Right lobe of liver (tissue), 6 donors: ENCODE data around the gene RELL2. TPM values are rescaled to one million over a fixed set of nuclear protein-coding genes. Genes with fewer than 3 reads are reported as not detected.

Experiments
- ATAC-seq, 4 donors: fragments of 200-7000 bp; cut with Tn5 transposase; one replicate each; pipeline ENCODE4 v1.9.1; 2020; ENCODE audit warnings: mild to moderate bottlenecking in 4 of 4, moderate library complexity in 4 of 4
- DNase-seq, 3 donors: peaks; one replicate each; pipeline ENCODE4 v3.0.0-alpha.2; 2020
- H3K27ac ChIP-seq, 3 donors: fragments of 200-600 bp; one replicate each; pipeline ENCODE4 v1.8.0; 2022
- H3K27me3 ChIP-seq, 2 donors: fragments of 200-600 bp; one replicate each; pipeline ENCODE4 v1.8.0; 2022
- H3K36me3 ChIP-seq, 4 donors: fragments of 200-600 bp; sonication (generic) in 1 of 4; one replicate each; pipeline versions ENCODE4 v1.5.1 to v1.8.0; 2017 to 2022; ENCODE audit warnings: control low read depth in 1 of 4
- H3K4me1 ChIP-seq, 4 donors: fragments of 200-600 bp; sonication (generic) in 1 of 4; one replicate each; pipeline versions ENCODE4 v1.5.1 to v1.8.0; 2017 to 2022; ENCODE audit warnings: control low read depth in 1 of 4
- H3K4me3 ChIP-seq, 3 donors: fragments of 200-600 bp; one replicate each; pipeline ENCODE4 v1.8.0; 2022
- H3K9me3 ChIP-seq, 4 donors: fragments of 200-600 bp; sonication (generic) in 1 of 4; one replicate each; pipeline versions ENCODE4 v1.5.1 to v1.8.0; 2017 to 2022; ENCODE audit warnings: control low read depth in 1 of 4
- POLR2A ChIP-seq: fragments of 450-650 bp; IDR thresholded peaks from one replicate; pipeline ENCODE4 v1.6.1; 2017; ENCODE audit warnings: antibody characterized with exemption, mild to moderate bottlenecking
- WGBS: methylation state at CpG from one replicate; pipeline ENCODE4 v1.1.6; 2018; ENCODE audit warnings: low coverage, low lambda C conversion rate; ENCODE audit not compliant: insufficient coverage; ENCODE audit errors: missing lambda C conversion rate; 5-methylcytosine and 5-hydroxymethylcytosine counted together
- intact Hi-C, 2 donors: fragments of 100-400 bp; cut with DNase I; formaldehyde crosslinking; loops; one replicate each; pipeline versions ENCODE4 v1.11.2 to v1.14.1; 2022
- total RNA-seq, 6 experiments: library from RNA; depleted of rRNA in 2 of 6; stranded (reverse); fragments of >200 nt in 2 of 6; fragmentation: NEBNext Ultra II Directional in 3 of 6; extraction: Animal tissue kit (Norgen Biotek cat#: 25700) in 3 of 6; gene quantifications; one replicate each; pipeline versions ENCODE4 v1.1.0 to v1.2.4, GENCODE V29; 2016 to 2023
- TF ChIP-seq, protein P1 (sequence below), 4 donors: fragments of 200-600 bp in 3 of 4; fragments of 450-650 bp in 1 of 4; IDR thresholded peaks; one replicate each; pipeline versions ENCODE4 v1.5.1 to v1.8.0; 2016 to 2022; ENCODE audit warnings: antibody characterized with exemption in 4 of 4, mild to moderate bottlenecking in 2 of 4
- donor health status: DM: no; HTN: yes; CAD: no.
- donor health status: DM: no; HTN: no; CAD: no.
- donor health status: DM: no; HTN: no; CAD: no.
- donor health status: DM: no; HTN: yes; CAD: no.
- donor health status: DM: no; HTN: yes; CAD: no.

The RELL2 gene
- total RNA-seq, 6 experiments from 2014 or later = 0.53 to 2.6 (median 1.2) TPM

DNA sequence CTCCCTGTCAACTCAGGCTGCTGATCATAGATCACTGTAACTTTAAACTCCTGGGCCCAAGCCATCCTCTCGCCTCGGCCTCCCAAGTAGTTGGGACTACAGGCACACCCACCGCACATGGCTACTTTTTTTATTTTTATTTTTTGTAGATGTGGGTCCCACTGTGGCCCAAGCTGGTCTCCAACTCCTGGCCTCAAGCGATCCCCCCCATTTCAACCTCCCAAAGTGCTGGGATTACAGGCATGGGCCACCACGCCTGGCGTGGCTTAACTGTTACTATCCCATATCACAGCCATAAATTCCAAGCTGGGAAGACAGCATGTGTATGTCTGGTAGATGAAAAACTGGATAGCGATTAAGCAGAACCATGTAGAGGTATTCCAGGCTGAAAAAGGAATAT is 1.2 kb upstream of the RELL2 start:
- no peak for ATAC-seq
- TF ChIP-seq, protein P1, sequence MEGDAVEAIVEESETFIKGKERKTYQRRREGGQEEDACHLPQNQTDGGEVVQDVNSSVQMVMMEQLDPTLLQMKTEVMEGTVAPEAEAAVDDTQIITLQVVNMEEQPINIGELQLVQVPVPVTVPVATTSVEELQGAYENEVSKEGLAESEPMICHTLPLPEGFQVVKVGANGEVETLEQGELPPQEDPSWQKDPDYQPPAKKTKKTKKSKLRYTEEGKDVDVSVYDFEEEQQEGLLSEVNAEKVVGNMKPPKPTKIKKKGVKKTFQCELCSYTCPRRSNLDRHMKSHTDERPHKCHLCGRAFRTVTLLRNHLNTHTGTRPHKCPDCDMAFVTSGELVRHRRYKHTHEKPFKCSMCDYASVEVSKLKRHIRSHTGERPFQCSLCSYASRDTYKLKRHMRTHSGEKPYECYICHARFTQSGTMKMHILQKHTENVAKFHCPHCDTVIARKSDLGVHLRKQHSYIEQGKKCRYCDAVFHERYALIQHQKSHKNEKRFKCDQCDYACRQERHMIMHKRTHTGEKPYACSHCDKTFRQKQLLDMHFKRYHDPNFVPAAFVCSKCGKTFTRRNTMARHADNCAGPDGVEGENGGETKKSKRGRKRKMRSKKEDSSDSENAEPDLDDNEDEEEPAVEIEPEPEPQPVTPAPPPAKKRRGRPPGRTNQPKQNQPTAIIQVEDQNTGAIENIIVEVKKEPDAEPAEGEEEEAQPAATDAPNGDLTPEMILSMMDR (IDR thresholded peaks at IDR 0.05) = no peak
- no peak for TF ChIP-seq POLR2A
- Histone ChIP-seq H3K9me3 (no peaks in the 10 kb centered on the region), H3K27ac (peak overlapping the region in 1 of 3 donors; percentile 66), H3K4me1 (peaks cover 0 to 23% (median 5%) of the 10 kb centered on the region in 4 donors), H3K36me3 (no peaks in the 10 kb centered on the region), H3K27me3 (no peaks in the 10 kb centered on the region), H3K4me3 (peak overlapping the region; percentile 79 to 95 (median 87))
- no peak for DNase-seq
- WGBS = 68% methylated on average over 7 of the region's 7 CpGs
- intact Hi-C loops = no loop called here

DNA sequence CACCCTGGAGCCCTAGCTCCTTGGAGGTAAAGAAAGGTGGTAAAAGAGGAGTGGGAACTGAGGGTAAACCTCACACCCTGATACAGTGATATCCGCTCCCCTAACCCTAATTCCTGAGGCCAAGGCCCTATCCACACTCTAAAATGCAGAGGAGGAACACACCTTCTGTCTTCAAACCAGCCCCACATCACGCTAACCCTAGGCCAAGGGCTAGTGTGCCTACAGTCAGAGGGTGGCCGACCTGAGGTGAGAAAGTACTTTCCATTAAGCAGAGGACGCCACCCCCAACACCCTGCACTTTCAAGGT is 738 bp upstream of the RELL2 start:
- H3K27me3 ChIP-seq = no peaks in the 10 kb centered on the region
- H3K9me3 ChIP-seq = no peaks in the 10 kb centered on the region
- H3K4me1 ChIP-seq = peaks cover 0 to 19% (median 5%) of the 10 kb centered on the region in 4 donors
- WGBS = 3% methylated on average over 3 of the region's 4 CpGs
- intact Hi-C loops = no loop called here
- DNase-seq (no peak), ATAC-seq (peak in 1 of 4 donors; percentile 9)
- peak overlapping the region; percentile 79 to 95 (median 87) for H3K4me3 ChIP-seq
- no peaks in the 10 kb centered on the region for H3K36me3 ChIP-seq
- TF ChIP-seq, protein P1 (IDR thresholded peaks at IDR 0.05) = no peak
- TF ChIP-seq POLR2A = no peak
- H3K27ac ChIP-seq = peak overlapping the region; percentile 65 to 83 (median 66)

DNA sequence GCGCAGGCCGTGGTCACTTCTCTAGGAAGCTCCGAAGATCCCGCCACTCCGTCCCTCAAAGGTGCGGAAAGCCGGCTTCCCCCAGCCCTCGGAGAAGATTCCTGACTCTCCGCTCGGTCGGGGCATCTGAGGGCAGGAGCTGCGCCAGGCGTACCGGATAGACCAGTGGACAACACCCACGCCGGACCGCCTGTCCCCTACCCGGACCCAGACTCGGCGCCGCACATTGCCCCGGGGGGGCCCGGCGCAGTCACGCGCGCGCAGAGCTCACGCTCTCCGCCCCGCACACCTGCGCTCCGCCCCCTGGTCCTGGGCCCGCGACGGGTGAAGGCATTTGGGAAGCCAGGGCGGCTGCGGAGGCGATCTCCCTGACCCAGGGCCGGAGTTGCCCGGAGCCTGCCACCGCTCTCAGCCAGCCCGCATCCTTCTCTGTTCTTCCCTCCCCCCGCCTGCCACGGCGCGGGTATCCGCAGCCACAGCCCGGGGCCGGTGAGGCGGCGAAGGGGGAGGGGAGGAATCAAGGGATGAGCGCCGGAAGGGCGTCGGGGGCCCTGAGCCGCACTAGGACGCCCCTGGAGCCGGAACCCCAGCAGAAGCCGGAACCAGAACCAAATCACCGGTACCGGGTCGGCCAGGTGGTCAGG is 448 bp downstream of the RELL2 start:
- WGBS = no CpG with 5 or more reads among the region's 63 CpGs

DNA sequence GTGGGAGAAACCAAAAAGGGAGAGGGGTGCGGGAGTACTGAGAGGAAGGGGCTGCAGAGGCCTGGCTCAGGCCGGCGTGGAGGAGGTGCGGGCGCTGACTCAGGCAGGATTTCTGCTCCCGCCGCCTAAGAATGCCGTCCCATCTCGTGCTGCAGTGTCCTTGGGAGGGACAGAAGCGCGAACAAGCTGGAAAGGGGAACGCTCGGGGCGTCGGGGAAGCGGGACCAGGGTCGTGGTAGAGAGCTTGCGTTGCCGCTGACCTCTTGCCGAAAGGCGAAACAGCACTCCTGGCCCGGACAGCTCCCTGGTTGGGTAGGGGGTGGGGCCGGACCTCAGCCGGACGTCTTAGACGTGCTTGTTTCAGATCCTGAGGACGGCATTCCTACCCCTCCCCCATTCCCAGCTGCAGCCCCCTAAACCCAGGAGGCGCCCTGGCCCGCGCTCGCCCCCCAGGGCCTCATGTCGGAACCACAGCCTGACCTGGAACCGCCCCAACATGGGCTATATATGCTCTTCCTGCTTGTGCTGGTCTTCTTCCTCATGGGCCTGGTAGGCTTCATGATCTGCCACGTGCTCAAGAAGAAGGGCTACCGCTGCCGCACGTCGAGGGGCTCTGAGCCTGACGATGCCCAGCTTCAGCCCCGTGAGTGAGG is 1.1 kb downstream of the RELL2 start:
- 32% methylated on average over 7 of the region's 40 CpGs for WGBS
- peak; percentile 17 to 42 (median 22) for ATAC-seq
- Histone ChIP-seq H3K4me3 (peak overlapping the region; percentile 79 to 95 (median 87)), H3K27ac (no peak overlapping the region), H3K4me1 (peaks cover 0 to 18% (median 5%) of the 10 kb centered on the region in 4 donors), H3K36me3 (no peaks in the 10 kb centered on the region), H3K9me3 (no peaks in the 10 kb centered on the region), H3K27me3 (no peaks in the 10 kb centered on the region)
- TF ChIP-seq, protein P1 (IDR thresholded peaks at IDR 0.05) = peak in 2 of 4 donors; percentile 10 to 13
- no peak for TF ChIP-seq POLR2A
- intact Hi-C loops = no loop called here
- DNase-seq = peak; percentile 65 to 75 (median 69)

More for the DNA sequence above, 448 bp downstream of the RELL2 start:
- intact Hi-C loops = no loop called here
- ATAC-seq (peak; percentile 29 to 63 (median 36)), DNase-seq (peak in 1 of 3 donors; percentile 66)
- TF ChIP-seq, protein P1 (IDR thresholded peaks at IDR 0.05) = no peak
- H3K27me3 ChIP-seq = no peaks in the 10 kb centered on the region
- no peaks in the 10 kb centered on the region for H3K9me3 ChIP-seq
- peak overlapping the region in 1 of 3 donors; percentile 83 for H3K27ac ChIP-seq
- H3K4me3 ChIP-seq = peak overlapping the region; percentile 79 to 95 (median 87)
- peaks cover 0 to 18% (median 5%) of the 10 kb centered on the region in 4 donors for H3K4me1 ChIP-seq
- H3K36me3 ChIP-seq = no peaks in the 10 kb centered on the region
